ENCODE data around the gene TOMM70.
"Not testable (repeated sequence)": the region's sequence is repeated elsewhere in the genome, so short reads cannot be mapped to it uniquely, and the experiment has no call there.

The TOMM70 gene

DNA sequence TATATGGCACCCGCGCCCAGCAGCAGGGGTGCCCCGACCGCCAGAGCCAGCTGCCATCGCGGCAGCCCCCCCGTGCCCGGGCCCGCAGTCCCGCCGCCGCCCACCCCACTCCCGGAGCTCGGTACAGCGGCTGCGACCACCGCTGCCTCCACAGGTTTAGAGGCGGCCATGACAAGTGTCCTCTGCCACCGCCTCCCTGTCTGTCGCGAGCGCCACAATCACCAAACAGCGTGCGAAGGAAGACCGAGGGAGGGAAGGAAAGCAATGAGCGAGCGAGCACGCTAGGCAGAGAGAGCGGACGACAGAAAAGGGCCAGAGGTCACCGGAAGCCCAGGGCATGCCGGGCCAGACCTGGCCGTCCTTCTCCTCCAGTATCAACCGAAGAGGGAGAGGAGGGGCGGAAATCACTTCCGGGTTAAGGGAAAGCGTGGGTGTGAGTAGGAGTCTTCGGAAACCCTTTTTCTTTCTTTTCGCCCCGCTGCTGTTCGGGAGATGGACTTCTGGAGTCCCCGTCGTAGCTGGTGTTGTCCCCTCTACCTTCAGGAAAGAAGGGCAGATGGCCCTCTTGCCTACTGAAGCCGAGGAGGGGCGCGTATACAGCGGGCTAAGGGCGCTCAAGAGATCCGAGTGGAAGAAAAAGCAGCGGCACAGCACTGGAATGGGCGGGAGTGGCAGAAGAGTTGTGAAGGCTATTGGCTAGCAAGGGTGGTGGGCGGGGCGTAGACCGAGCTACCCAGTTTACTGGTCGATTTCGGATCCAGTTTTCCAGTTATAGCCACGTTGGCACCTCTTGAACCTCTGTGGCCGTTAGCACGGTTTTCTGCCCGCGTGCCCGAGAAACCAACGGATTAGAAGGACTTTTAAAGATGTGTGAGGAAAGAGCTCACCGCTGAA, at the start of gene TOMM70, which contains the start of gene LNP1:
Gene TOMM70 (minus strand): TSS at position 310 of the 894 bp plus-strand sequence. CDS start 140 bp downstream, at position 170.
Gene LNP1 (plus strand): TSS at position 760 of the 894 bp plus-strand sequence. CDS start 28,191 bp downstream, outside the sequence.
- peak; percentile 93 for DNase-seq

GRCh38 chr3:100449214-100449613, 48.3 kb upstream of the TOMM70 start:
- DNase-seq = no peak

DNA sequence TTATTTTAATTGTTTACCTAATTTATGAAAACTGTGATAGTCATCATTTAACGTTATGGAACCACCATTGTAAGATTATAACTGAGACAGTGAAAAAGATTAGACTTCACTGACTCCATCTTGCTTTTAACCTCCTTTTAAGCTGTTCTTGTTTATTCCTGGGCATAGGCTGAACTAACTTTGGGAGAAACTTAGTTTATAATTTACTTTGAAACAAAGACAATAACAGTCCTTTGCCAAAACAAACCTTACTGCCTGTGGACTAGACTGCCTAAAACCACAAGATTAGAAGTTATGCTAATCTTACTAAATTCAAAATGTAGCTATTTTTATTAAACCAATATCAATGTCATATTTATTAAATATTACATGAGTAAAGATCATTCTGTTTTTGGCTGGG, 47.2 kb upstream of the TOMM70 start:
- no peak for DNase-seq

DNA sequence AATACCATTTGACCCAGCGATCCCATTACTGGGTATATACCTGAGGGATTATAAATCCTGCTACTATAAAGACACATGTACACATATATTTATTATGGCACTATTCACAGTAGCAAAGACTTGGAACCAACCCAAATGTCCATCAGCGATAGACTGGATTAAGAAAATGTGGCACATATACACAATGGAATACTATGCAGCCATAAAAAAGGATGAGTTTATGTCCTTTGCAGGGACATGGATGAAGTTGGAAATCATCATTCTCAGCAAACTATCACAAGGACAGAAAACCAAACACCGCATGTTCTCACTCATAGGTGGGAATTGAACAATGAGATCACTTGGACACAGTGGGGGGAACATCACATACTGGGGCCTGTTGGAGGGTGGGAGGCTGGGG, 46.2 kb upstream of the TOMM70 start:
- not testable (repeated sequence) for DNase-seq

- DNase-seq = no peak
Measured at GRCh38 chr3:100443690-100444089, 42.8 kb upstream of the TOMM70 start.

DNA sequence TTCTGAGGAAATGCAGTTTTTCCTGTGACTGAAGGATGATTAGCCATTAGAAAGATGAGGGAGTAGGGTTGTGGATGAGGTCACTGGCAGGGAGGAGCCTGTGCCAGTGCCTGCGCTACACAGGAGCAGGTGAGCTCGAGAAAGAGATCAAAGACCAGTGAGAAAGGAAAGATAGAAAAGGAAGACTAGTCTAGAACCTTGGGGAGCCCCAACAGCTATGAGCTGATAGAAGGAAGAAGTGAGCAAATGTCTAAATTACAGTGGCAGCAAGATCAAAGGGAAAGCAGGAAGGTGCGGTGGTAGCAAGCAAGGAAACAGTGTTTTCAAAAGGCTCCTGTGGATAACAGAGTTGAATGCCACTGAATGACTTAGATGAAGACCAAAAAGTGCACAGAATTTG, 40.0 kb upstream of the TOMM70 start:
- no peak for DNase-seq

GRCh38 chr3:100438623-100438974, 37.7 kb upstream of the TOMM70 start:
- DNase-seq = no peak

GRCh38 chr3:100437721-100438622, 37.1 kb upstream of the TOMM70 start:
- DNase-seq = no peak

GRCh38 chr3:100436951-100437350, 36.1 kb upstream of the TOMM70 start:
- DNase-seq = no peak

DNA sequence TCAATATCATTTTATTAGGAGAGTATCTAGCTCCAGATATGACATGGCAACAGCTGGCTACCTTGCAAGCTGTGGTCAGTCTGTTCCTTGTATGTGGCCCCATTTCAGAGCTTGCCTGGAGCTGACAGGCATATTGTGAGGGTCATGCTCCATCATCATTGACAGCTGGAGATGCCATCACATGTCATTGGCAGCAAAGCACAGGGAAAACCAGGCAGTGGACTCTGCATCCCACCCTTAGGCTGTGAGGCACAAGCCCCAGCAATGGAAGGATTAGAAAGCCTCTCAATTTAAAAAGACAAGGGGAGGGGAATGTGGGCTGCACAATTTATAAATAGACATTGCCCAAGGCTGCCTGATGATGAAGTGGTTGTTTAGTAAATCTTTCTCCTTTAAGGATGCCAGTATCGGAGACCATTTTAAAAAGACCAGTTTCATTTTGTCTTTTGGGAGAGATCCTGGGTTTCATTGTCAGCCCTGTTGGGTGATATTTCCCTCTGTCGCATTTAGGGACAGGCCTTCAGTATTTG, 28.4 kb upstream of the TOMM70 start:
- no peak for DNase-seq

DNA sequence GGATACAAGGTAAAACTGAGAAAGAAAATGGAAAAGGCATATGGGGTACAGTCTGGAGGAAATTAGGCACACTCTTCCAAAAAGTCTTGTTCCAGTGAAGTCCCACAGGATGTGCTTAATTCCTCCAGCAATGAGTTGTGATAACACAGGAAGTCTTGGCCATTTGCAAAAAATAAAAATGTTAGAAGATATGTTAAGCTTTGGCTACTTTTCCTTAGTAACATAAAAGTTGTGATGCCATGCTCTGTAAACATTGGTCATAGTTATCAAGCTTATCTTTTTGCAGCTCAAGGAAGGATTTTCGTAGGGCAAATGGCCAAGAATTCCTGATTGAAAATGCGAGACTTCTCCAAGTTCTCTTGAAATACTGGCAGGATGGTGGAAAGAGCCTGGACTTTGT, 26.8 kb upstream of the TOMM70 start:
- DNase-seq = no peak

- no peak for DNase-seq
Measured at GRCh38 chr3:100426067-100426682, 25.3 kb upstream of the TOMM70 start.

DNA sequence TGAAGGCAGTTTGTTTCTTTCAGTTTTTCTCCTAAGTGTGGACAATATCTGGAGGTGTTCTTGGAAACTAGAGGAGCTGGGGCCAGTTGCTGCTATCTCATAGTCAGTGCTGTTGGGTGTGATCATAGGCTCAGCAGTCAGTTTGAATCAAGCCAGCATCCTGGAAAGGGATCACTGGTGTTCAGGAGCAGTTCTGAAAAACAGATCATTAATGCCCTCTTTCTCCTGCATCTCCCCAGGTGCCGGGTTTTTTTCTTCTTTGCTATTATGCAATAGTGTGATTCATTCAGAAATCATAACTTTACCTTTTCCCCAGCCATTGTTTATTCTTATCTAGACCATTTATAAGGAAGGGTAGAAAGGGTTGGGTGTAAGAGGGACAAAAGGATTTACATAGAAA, 24.4 kb upstream of the TOMM70 start:
- no peak for DNase-seq

GRCh38 chr3:100424261-100424660, 23.4 kb upstream of the TOMM70 start:
- no peak for DNase-seq

DNA sequence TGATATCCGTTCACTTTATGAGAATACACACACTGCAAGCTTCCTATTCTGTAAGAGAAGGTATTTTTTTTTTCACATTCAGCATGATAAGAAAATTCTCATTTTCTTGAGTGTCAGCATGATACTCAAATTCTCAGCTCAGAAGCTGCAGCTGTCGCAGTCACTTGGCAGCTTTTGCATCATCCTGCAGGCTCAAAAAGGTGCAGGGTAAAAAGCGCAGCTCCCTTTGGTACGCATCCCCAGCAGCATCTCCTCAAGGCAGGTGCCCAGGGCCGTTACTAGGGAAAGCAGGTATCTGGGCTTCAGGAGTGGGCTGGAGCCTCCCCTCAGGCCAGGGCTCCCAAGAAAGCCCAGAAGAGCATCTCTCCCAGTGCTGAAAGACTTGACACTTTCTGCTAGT, 22.7 kb upstream of the TOMM70 start:
- DNase-seq = no peak

- DNase-seq = no peak
Measured at GRCh38 chr3:100420885-100421284, 20.0 kb upstream of the TOMM70 start.

DNA sequence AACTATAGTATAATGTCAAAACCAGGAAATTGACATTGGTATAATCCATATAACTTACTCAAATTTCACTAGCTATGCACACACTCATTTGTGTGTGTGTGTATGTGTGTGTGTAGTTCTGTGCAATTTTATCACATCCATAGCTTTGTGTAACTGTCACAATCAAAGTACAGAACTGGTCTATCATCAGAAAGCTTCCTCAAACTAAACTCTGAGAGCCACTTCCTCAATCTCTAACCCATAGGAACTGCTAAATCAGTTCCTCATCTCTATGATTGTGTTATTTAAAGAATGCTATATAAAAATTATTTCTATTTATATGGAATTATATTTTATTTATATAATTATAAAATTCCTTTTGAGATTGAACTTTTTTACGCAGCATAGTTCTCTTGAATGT, 18.5 kb upstream of the TOMM70 start:
- DNase-seq = no peak

GRCh38 chr3:100416863-100417262, 16.0 kb upstream of the TOMM70 start:
- no peak for DNase-seq

- DNase-seq = no peak
Measured at GRCh38 chr3:100416176-100416575, 15.3 kb upstream of the TOMM70 start.

- no peak for DNase-seq
Measured at GRCh38 chr3:100413613-100414012, 12.7 kb upstream of the TOMM70 start.

- DNase-seq = no peak
Measured at GRCh38 chr3:100412912-100413590, 12.2 kb upstream of the TOMM70 start.

Data from CD4-positive, alpha-beta T cell treated with Interleukin-12 subunit alpha and Interleukin-12 subunit beta, for 1 hour (primary cell).